Keratinocyte (primary cell): ENCODE results near the gene NUP37. TPM values are rescaled to one million over a fixed set of nuclear protein-coding genes. Genes with fewer than 3 reads are reported as not detected.

Experiments
- DNase-seq: peaks from one replicate; pipeline ENCODE4 v3.0.0-alpha.2; 2011; ENCODE audit warnings: low read depth, missing footprints, low spot score
- FAIRE-seq: peaks from 2 replicates; lab custom pipeline; 2011; peaks lifted over from hg19 to GRCh38; lab: Jason Lieb, UNC
- H2AFZ ChIP-seq: 2 replicates; pipeline ENCODE4 v1.6.0; 2012; ENCODE audit warnings: low read length, control low read depth, inconsistent platforms; ENCODE audit not compliant: control insufficient read depth
- H3K27ac ChIP-seq: 2 replicates; pipeline ENCODE4 v1.5.1; 2011; ENCODE audit warnings: low read length; ENCODE audit not compliant: control insufficient read depth, insufficient read depth
- H3K27me3 ChIP-seq: 3 replicates; pipeline ENCODE4 v1.6.0; 2011; ENCODE audit warnings: low read length; ENCODE audit not compliant: control insufficient read depth, insufficient read depth; ENCODE audit errors: extremely low read depth
- H3K36me3 ChIP-seq, 2 experiments: 2 replicates in 1 of 2; 3 replicates in 1 of 2; pipeline ENCODE4 v1.5.1; 2011; ENCODE audit warnings: low read length in 2 of 2, mild to moderate bottlenecking in 1 of 2; ENCODE audit not compliant: control insufficient read depth in 2 of 2, insufficient read depth in 2 of 2; ENCODE audit errors: extremely low read depth in 1 of 2
- H3K4me1 ChIP-seq: 3 replicates; pipeline ENCODE4 v1.5.1; 2011; ENCODE audit warnings: low read length; ENCODE audit not compliant: control insufficient read depth, insufficient read depth; ENCODE audit errors: extremely low read depth
- H3K4me2 ChIP-seq: 3 replicates; pipeline ENCODE4 v1.6.0; 2011; ENCODE audit warnings: low read depth, low read length; ENCODE audit not compliant: control insufficient read depth, insufficient read depth; ENCODE audit errors: extremely low read depth
- H3K4me3 ChIP-seq, 3 experiments: fragments of 200-600 bp in 1 of 3; sonication (generic) in 1 of 3; 2 replicates in 2 of 3; 3 replicates in 1 of 3; pipeline ENCODE4 v1.5.1; 2011 to 2016; ENCODE audit warnings: low read length in 3 of 3, mild to moderate bottlenecking in 3 of 3, control low read depth in 2 of 3, inconsistent platforms in 1 of 3, low read depth in 1 of 3, mixed read lengths in 1 of 3, mixed run types in 1 of 3, moderate library complexity in 1 of 3; ENCODE audit not compliant: control insufficient read depth in 2 of 3, insufficient read depth in 2 of 3; ENCODE audit errors: extremely low read depth in 1 of 3
- H3K79me2 ChIP-seq: 2 replicates; pipeline ENCODE4 v1.6.0; 2012; ENCODE audit warnings: low read length; ENCODE audit not compliant: control insufficient read depth, insufficient read depth
- H3K9ac ChIP-seq: 3 replicates; pipeline ENCODE4 v1.6.0; 2011; ENCODE audit warnings: low read length; ENCODE audit not compliant: control insufficient read depth, insufficient read depth; ENCODE audit errors: extremely low read depth
- H3K9me1 ChIP-seq: 3 replicates; pipeline ENCODE4 v1.6.0; 2011; ENCODE audit warnings: low read length; ENCODE audit not compliant: control insufficient read depth, insufficient read depth; ENCODE audit errors: extremely low read depth
- H3K9me3 ChIP-seq: 2 replicates; pipeline ENCODE4 v1.5.1; 2012; ENCODE audit warnings: low read depth, low read length; ENCODE audit not compliant: control insufficient read depth
- H4K20me1 ChIP-seq: 3 replicates; pipeline ENCODE4 v1.6.0; 2011; ENCODE audit warnings: low read length; ENCODE audit not compliant: control insufficient read depth, insufficient read depth; ENCODE audit errors: extremely low read depth
- EZH2 ChIP-seq: IDR thresholded peaks from one replicate; pipeline ENCODE4 v1.6.1; 2012; ENCODE audit warnings: inconsistent platforms, mild to moderate bottlenecking, low read length, moderate library complexity
- dilution Hi-C: fragments of 300-500 bp; cut with MboI; formaldehyde crosslinking; loops from one replicate; pipeline ENCODE4 v1.7.0; 2020; ENCODE audit warnings: low sequenced_read_pairs; ENCODE audit not compliant: extremely low pct_ligation_motif_present
- polyA plus RNA-seq, 5 experiments: library from polyadenylated mRNA; depleted of rRNA in 3 of 5; stranded (reverse) in 3 of 5; stranded (forward) in 1 of 5; unstranded in 1 of 5; fragments of >200 nt; gene quantifications; 1 replicate in 1 of 5; 2 replicates in 3 of 5; 3 replicates in 1 of 5; pipeline versions ENCODE4 v1.2.1 to v1.2.3, GENCODE V29; 2011 to 2012; ENCODE audit warnings: missing spikeins in 2 of 5, low read depth in 1 of 5, low replicate concordance in 1 of 5
- TF ChIP-seq, protein P1 (sequence below), 3 experiments: IDR thresholded peaks in 1 of 3; conservative IDR thresholded peaks in 1 of 3; optimal IDR thresholded peaks in 1 of 3; 2 replicates in 2 of 3; 3 replicates in 1 of 3; pipeline versions ENCODE3 to v1.5.1; 2011; ENCODE audit warnings: low read length in 3 of 3, mild to moderate bottlenecking in 3 of 3, moderate library complexity in 2 of 3, control low read depth in 1 of 3, inconsistent platforms in 1 of 3; ENCODE audit not compliant: insufficient read depth in 2 of 3; ENCODE audit errors: extremely low read depth in 1 of 3

The NUP37 gene
- polyA plus RNA-seq, 1 donor (not counting 4 experiments of a cell fraction or from before 2014, with no cell fraction given): 89.8 TPM

DNA sequence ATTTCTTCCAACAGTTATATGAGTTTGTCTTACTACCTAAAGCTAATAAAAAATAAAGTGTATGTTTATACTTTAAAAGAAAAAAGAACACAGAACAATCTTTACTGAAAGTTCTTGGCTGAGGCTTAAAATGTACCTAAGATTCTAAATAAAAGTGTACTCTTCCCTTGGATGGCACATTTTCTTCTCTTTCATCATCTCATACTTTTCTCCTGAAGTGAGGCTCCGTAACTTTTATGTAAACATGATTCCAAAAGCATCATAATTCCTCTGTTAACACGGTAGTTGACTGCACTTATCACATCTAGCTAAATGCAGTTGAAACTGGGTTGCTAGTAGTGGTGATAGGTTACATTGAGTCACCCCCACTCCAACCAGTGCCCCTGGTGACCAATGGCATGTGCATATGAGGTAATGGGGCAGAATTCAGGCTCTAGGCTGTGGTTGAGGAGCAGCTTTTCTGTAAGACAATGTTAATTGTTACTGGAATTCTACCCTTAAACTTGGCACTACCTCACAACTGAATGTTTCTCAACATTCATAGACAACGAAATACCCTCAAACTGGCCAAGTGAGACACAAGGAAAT lies 96.5 kb downstream of the NUP37 start:
- H3K9me3 ChIP-seq: no peaks in the 10 kb centered on the region
- no peaks in the 10 kb centered on the region for H3K79me2 ChIP-seq
- TF ChIP-seq, protein P1, sequence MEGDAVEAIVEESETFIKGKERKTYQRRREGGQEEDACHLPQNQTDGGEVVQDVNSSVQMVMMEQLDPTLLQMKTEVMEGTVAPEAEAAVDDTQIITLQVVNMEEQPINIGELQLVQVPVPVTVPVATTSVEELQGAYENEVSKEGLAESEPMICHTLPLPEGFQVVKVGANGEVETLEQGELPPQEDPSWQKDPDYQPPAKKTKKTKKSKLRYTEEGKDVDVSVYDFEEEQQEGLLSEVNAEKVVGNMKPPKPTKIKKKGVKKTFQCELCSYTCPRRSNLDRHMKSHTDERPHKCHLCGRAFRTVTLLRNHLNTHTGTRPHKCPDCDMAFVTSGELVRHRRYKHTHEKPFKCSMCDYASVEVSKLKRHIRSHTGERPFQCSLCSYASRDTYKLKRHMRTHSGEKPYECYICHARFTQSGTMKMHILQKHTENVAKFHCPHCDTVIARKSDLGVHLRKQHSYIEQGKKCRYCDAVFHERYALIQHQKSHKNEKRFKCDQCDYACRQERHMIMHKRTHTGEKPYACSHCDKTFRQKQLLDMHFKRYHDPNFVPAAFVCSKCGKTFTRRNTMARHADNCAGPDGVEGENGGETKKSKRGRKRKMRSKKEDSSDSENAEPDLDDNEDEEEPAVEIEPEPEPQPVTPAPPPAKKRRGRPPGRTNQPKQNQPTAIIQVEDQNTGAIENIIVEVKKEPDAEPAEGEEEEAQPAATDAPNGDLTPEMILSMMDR (optimal IDR thresholded peaks at IDR 0.05 in 1 of 3, IDR thresholded peaks at IDR 0.05 in 1 of 3, conservative IDR thresholded peaks at IDR 0.05 in 1 of 3; ENCODE audit: extremely low read depth in 1 of 3, insufficient read depth in 2 of 3, low read length in 3 of 3): no peak
- TF ChIP-seq EZH2: no peak
- dilution Hi-C loops: no loop called here
- no peak overlapping the region for H3K27ac ChIP-seq
- no peaks in the 10 kb centered on the region for H3K9me1 ChIP-seq
- no peak overlapping the region for H2AFZ ChIP-seq
- H3K4me3 ChIP-seq: no peak overlapping the region
- H3K9ac ChIP-seq: no peak overlapping the region
- H3K36me3 ChIP-seq: no peaks in the 10 kb centered on the region
- FAIRE-seq (no peak), DNase-seq (no peak)
- no peak overlapping the region for H3K4me2 ChIP-seq
- H3K27me3 ChIP-seq: no peaks in the 10 kb centered on the region
- no peaks in the 10 kb centered on the region for H3K4me1 ChIP-seq
- no peaks in the 10 kb centered on the region for H4K20me1 ChIP-seq

Other genes starting within 250 kb of the NUP37 start
- gene DRAM1, start 242.5 kb downstream of the NUP37 start, polyA plus RNA-seq: 20.8 to 21.7 TPM (median 20.9 TPM) in 3 replicates
- gene WASHC3, start 58.1 kb downstream of the NUP37 start, polyA plus RNA-seq: 43.1 to 91.0 TPM (median 89.7 TPM) in 3 replicates
- 3.7 to 9.1 TPM (median 4.8 TPM) in 3 replicates for gene PARPBP, start 69 bp upstream of the NUP37 start, polyA plus RNA-seq
- not detected in 3 replicates for gene PMCH, start 77.7 kb upstream of the NUP37 start, polyA plus RNA-seq